Measurements from ENCODE around the gene ZNF423. TPM values are rescaled to one million over a fixed set of nuclear protein-coding genes. Genes with fewer than 3 reads are reported as not detected.
A peak's percentile ranks its signal among the peaks of the same experiment; 100 is the strongest.
"Not testable (repeated sequence)": the region's sequence is repeated elsewhere in the genome, so short reads cannot be mapped to it uniquely, and the experiment has no call there.

ZNF423 gene
- polyA plus RNA-seq, 4 donors = 28.0 to 38.7 (median 29.0) TPM

DNA sequence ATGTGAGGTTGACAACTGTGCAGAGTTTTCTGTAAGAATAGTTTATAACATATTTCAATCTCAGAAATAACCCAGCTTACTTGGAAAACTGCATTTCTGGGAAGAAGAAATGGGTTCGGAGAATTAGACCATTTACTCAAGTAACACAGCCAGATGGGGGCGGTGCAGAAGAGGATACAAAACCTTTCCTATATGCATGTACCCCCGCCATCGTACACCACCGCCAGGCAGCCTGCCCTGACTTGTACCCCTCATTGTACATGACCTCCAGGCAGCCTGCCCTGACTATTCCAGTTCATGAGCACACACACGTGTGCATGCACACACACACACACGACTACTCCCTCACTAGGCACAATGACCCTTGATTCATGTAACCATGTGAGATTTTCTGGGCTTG, 328.3 kb downstream of the ZNF423 start:
- no peak for DNase-seq (ENCODE audit: low read depth in 4 of 4, low spot score in 3 of 4)

DNA sequence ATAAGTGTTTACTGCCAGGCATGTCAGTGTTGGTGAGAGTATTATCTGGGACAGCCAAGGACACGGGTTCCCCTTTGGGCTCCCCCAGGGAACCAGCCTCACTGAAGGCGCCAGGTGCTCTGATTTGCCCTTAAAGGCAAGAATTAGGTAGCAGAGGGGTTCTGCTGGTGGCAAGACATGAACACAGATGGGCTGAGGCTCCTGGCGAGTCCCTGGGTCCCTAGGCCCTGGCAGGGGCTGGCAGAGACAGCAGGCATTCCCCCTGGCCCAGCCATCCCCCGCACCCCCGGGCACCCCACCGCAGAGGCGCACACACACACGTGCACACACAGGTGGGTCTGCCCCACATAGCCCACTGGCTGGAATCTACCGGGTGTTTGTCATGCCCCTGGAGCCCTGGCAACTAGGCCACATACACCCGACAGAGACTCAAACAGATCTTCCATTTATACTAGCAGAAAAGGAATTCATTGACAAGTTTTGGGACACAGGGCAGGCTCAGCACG, 329.0 kb downstream of the ZNF423 start:
- no peak for DNase-seq (ENCODE audit: low read depth in 4 of 4, low spot score in 3 of 4)

DNA sequence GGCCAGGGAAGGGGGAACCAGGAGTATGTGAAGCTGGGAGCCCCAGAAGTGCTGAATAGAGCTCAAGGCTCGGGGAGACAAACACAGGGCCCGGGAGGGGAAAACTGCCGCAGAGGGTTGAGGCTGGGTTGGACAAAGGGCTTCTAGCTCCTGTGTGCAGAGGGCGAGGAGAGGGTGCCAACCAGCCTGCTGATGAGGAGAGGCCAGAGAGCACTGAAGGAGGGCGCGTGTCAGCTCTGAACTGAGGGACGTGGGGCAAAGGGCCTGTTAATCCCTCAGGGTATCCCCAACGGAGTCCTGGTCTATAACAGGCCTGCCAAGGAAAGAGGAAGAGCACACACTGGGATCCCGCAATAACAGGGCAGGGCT, 331.0 kb downstream of the ZNF423 start:
- no peak for DNase-seq (ENCODE audit: low read depth in 4 of 4, low spot score in 3 of 4)

DNA sequence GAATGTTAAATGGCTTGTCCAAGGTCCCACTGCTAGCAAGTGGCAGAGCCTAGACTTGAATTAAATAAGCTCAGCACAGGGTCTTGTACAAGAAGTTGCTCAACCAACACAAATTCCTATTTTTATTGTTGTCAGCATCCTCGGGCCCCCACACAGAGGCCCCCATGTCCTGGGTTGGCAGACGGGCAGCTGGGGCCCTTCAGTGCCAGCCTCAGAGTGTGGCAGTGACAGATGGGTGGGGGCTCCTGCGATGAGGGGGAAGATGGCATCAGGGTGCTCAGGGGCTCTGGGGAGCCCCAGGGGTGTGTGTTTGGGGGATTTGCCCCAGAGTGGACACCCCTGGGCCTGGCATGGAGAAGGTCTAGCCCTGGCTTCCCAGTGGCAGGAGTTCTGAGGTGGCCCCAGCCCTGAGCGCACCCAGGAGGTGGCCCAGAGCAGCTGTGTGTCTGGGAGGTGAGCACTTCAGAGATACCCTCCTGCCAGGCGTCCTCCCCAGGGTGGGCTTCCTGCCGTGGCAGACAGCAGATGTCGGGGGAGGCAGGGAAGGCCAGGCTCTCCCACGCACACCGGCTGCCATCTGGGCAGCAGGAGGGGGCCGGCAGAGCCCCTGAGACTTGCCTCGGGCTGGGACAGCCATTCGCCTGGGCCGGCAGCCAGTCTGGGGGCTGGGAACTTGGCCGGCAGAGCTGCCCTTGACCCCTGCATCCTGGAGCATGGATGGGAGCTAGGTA, 331.5 kb downstream of the ZNF423 start:
- DNase-seq (ENCODE audit: low read depth in 4 of 4, low spot score in 3 of 4) = peak in 1 of 4 donors; percentile 30

DNA sequence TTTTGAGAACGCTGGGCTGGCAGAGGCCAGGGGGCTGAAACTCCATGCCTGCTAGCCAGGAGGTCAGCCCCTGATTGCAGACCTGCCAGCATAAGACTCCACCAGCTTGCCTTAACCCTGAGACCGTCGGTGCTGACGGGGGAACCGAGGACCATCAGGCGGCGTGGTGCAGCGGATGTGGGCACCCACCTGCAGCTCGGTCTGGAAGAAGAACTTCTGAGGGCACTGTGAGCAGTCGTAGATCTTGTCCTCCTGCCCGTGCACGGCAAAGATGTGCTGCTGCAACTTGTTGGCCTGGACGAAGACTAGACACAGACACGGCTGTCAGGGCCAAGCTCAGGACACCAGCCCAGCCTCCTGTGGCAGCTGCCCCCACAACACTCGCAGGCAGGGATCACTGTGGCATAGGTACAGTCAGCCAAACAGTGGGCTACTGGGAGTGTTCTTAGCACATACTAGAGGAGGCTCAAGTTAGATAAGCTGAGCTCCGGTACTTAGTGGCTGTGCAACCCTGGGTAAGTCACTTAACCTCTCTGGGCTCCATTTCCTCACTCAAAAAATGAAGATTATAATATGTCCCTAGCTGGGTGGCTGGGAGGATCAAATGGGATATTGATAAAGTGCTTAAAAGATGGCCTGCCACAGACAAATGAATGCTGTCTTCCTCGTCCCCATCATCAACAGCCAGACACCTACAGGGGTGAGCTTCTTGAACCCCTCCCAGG, 332.3 kb downstream of the ZNF423 start:
- DNase-seq (ENCODE audit: low read depth in 4 of 4, low spot score in 3 of 4) = no peak

DNA sequence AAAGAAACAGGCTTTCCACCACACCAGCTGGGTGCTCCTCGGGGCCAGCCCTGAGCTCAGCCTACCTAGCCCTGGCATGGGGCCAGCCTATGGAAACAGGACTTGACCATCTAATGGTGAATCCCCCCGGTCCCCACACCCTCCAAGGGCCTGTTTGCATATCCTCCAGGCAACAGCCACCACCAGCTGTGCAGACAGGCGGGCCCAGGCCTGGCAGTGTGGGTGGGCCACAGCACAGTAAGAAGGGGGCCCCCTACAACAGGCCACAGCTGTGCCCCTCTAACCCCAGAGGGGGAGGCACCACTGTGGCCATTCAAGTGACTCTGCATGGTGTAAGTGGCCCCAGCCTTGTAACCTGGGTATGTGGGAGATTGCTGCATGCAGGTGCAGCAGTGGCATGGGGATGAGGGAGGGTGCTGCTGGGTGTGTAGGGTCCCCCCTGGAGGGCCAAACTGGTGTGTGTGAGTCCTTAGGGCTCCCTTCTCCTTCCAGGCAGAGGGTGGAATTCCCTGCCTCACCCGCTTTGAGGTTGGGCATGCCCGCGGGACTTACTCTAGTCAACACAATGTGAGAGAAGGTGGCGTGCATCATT, 334.1 kb downstream of the ZNF423 start:
- no peak for DNase-seq (ENCODE audit: low read depth in 4 of 4, low spot score in 3 of 4)

DNA sequence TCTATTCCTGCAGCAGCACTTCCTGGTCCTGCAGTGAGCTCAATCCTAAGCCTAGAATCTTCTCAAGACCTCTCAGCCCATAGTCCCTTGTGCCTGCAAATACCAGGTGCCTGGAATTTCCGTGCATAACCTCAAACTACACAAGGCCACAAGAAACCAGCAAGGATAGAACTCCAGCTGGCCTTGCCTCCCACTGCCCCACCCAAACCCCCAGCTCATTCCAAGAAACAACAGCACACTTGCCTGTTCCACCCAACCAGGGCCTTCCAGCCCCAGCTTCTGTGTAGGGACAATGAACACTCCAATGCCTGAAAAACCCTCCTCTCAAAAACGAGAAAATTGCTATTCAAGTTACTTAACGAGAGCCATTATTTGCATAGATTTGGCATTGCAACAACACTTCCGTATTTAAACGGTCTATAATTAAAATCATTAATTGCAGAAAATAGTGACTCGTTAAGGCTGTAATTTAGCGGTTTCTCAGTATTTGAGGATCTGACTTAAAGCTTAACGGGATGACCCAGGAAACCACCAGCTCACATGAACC, 335.3 kb downstream of the ZNF423 start:
- no peak for DNase-seq (ENCODE audit: low read depth in 4 of 4, low spot score in 3 of 4)

DNA sequence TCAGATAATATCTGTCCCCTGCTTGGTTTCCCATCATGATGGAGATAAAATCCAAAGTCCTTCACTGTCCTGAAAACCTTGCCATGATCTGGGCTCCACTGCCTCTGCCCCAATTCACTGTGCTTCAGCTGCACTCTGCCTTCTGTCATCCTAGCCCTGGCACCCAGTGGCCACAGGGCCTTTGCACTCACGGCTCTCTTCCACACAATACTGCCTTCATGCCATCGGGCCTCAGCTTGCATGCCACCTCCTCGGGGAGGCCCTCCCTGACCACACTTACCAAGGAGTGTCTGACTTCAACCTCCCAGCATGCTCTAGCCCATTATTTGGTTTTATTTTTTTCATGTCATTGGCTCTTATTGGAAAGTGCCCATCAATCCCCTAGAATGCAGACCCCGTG, 336.2 kb downstream of the ZNF423 start:
- DNase-seq (ENCODE audit: low read depth in 4 of 4, low spot score in 3 of 4) = no peak

DNA sequence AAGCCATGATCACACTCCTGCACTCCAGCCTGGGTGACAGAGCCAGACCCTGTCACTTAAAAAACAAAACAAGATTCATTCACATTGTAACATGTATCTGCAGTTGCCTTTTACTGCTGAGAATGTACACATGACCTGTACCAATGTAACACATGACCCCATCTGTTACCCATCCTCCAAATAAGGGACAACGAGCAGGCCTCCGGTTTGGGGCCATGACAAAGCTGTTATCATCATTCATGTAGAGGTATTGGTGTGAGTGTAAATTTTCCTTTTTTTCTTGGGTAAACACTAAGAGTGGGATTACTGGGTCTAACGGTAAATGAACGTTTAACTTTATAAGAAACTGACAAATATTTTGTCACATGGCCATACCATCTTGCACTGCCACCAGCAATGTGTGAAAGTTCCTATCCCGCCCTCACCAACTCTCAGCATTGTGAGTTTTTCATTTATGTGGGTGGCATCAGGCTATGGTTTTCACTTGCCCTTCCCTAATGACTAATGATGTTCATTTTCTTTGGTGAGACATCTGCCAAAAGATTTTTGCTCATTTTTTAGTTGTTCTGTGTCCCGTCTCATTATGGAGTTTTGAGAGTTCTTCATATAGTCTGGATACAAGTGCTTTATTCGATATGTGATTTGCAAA, 336.8 kb downstream of the ZNF423 start:
- DNase-seq (ENCODE audit: low read depth in 4 of 4, low spot score in 3 of 4) = no peak

DNA sequence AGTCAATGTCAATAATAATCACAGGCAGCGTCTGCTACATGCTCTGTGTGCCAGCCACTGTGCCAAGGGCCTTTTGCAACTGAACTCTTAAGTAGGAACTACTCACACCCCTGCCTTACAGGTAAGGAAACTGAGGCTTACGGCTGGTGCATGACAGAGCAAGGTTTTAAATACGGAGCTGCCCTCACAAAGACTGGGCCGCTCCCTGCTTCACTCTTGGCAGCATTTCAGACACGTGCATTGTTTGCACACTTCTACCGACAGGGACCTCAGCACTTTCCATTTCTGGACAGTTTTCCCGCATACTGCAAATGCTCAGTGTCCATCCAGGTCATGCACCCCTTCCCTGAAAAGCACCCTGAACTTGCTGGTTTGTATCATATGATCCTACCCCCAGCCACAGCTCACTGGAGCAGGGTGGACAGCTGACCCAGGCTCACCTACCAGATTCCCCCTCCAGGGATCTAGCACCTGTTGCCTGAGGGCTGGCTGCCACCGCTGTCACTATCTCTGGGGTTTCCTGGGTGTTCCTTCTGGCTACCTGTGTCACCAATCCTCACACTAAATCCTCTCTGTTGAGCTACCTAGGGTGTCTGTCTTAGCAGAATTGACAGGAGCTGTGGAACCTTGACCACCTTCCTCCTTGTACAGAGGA, 339.4 kb downstream of the ZNF423 start:
- no peak for DNase-seq (ENCODE audit: low read depth in 4 of 4, low spot score in 3 of 4)

DNA sequence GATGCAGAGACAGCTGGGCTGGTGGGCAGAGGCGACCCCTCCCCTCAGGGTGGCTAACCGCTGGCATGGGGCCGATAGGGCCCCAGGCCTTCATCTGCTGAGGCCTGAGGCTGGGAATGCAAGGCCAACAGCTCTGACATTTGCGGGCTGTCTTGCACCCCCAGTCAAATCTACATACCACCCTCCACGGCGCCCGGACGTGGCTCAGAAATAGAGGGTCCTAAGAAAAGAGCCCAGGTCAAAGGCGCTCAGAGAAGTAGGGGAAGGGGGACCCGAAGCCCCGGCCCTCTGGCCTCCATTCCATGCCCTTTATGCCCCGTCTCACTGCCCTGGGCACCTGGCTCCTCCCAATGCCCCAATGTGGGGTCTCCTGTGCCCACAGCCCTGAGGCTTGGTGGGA, 340.1 kb downstream of the ZNF423 start:
- no peak for DNase-seq (ENCODE audit: low read depth in 4 of 4, low spot score in 3 of 4)

DNA sequence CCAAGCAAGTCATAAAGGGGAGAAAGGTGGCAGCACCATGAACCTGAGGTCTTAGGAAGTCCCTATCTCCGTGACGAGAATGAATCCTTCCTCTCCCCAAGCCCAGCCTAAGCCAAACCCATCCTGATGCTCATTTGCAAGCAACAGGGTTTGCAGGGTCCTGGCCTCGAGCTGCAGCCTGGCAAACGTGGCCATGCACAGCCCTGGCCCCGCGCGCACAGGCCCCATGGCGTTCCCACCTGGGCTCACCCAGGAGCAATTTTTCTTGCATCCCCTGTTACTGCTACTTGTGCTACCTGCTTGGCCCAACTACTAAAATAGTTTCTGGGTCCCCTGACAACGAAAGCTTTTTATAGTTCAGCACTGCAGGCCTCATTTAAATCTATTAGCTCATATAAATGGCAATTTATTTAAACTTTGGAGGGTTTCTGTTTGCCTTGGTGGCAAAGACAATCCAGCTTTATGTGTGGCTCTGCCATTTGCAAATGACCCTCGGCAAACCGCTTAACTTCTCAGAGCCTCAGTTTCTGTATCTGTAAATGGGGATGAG, 340.8 kb downstream of the ZNF423 start:
- no peak for DNase-seq (ENCODE audit: low read depth in 4 of 4, low spot score in 3 of 4)

DNA sequence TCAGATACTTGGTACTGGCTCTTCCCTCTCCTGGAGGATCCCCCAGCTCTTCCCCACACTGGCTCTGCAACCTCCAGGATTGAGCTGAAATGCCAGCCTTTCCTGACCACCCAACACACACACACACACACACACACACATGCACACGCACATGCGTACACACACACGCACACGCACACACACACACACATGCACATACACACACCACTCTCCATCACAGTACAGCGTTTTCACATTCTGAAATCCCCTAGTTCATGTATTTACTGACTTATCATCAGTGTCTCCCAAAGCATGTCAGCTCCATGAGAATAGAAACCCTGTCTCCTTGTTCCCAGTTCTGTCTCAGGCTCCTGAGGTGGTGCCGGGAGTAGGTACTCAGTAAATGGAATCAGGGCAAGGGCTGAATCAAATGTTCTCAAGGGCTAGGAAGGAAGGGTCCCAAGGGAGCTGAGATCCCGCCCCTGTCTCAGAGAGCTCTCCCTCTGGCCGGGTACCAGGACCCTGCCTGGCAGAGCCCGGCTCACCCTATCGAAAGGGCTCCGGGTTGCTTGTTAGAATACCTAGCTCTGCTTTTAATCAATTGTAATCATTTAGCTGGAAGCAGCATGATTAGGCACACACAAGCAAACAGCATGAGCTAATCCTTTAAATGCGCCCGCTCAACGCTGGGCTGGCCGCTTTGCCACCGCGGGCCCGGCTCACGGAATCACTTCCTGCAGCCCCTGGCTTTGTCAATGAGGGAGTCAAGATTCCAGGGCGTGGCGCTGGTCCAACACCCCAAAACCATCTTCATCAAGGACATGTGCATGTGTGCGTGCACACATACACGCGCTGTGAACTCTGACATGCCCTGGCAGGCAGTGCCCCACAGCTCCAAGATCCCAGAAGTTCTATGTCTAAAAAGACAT, 341.6 kb downstream of the ZNF423 start:
- DNase-seq (ENCODE audit: low read depth in 4 of 4, low spot score in 3 of 4) = no peak

DNA sequence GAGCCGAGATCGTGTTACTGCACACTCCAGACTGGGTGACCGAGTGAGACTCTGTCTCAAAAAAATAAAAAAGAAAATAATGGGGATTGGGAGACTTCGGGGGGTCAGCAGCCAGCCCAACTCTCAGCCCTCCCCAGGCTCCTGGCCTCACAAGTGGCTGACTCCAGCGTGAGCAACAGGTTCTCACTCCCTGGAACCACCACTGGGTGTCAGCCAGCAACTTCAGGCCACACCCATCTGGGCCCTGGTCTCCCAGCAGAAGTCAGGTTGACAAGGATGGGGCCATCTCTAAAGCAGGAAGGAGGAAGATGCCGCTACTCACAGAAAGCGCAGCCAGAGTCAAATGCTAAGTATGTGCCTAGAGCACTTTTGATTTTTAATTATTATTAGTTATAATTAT, 342.9 kb downstream of the ZNF423 start:
- no peak for DNase-seq (ENCODE audit: low read depth in 4 of 4, low spot score in 3 of 4)

DNA sequence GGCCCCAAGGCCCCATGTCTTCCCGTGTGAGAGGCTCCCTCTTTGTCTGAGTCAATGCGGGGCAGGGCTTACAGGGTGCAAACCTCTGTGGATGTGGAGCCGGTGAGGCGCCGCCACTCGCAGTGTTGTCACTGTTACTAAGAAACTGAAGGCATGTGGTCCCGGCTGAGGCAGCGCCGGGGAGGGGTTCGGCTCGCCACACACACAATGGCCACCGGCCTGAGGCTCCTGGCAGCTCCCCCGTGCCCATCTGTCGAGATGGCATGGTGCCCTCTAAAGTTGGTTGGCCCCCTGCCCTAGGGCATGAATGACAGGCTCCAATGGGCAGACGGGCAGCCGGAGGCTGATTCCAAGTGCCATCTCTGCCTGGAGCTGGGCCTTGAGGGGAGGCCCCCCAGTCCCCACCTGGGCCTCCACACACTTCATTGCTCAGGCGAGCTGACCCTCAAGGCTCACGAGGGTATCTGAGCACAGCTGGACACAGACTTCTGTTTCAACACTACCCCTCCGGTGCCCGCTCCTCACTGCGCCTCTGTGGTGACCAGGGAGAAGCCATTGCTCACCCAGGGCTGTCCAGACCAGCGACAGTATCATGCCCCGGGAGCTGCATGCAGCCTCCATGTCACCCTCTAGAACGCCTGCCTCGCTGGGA, 345.1 kb downstream of the ZNF423 start:
- no peak for DNase-seq (ENCODE audit: low read depth in 4 of 4, low spot score in 3 of 4)

DNA sequence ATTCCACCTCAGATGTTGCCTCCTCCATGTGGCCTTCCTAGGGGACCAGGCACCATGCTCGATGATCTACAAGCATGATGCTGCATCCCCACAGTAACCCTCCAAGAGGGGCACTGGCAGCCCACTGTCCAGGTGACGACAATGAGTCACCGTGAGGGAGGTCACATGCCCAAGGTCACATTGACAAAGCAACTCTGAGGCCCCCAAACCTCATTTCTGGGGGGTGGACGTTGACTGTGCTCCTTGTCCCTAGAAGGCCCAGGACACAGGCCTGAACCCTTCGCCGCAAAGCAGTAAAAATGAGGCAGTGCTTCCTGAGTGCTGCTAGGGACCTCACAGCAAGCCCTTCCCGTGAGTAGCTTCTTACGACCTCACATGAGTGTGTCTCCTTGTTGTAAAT, 345.8 kb downstream of the ZNF423 start:
- DNase-seq (ENCODE audit: low read depth in 4 of 4, low spot score in 3 of 4) = no peak

DNA sequence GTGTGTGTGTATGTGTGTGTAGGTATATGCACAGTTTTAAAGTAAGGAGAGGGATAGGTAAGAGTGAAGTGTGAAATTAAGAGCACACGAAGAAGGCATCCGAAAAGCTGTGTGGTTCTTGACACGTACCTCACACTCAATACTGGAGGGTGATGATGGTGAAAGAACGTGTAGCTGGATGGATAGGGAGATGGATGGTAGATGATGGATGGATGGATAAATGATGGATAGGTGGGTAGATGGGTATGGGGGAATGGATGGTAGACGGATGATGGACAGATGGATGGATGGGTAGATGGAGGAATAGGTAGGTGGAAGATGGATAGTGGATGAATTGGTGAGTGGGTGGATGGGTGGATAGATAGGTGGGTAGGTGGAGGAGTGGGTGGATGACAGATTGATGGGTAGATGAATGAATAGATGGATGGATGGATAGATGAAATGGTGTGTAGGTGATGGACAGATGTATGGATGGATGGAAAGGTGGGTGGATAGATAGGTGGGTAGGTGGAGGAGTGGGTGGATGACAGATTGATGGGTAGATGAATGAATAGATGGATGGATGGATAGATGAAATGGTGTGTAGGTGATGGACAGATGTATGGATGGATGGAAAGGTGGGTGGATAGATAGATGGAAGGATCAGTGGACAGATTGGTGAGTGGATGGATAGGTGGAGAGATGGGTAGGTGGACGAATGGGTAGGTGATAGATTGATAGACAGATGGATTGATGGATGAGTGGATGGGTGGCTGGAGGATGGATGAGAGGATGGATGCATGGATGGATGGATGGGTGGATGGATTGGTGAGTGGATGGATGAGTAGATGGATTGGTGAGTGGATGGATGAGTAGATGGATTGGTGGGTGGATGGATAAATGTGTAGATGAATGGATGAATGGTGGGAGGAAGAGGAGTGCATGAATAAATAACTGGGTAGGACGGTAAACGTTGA, 349.6 kb downstream of the ZNF423 start:
- not testable (repeated sequence) for DNase-seq (ENCODE audit: low read depth in 4 of 4, low spot score in 3 of 4)

DNA sequence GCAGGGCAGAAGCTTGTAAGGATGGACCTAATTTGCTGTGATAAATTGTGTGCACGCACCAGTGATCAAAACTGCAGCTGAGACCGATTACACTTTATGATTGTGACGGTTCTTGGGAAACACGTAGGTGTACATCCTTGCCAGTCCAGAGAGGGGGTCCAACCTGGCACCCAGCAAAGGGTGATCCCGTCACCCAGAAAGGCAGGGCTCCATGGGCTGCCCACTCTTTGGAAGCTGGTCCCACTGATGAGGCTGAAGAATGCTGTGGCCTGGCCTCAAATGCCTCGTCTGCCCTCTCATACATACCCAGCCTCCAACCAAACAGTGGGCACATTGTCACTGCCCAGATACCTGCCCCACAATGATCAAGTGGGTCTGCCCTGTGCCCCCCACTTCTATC, 350.4 kb downstream of the ZNF423 start:
- DNase-seq (ENCODE audit: low read depth in 4 of 4, low spot score in 3 of 4) = no peak
